Endothelial cell (in vitro differentiated cells): ENCODE measurements around the gene PSTPIP1. TPM values are rescaled to one million over a fixed set of nuclear protein-coding genes. Genes with fewer than 3 reads are reported as not detected.

Experiments
- DNase-seq: peaks from one replicate; pipeline ENCODE4 v3.0.0; 2021; ENCODE audit warnings: low spot score
- H3K27ac Mint-ChIP-seq: one replicate; pipeline ENCODE4 v1.8.0; 2021; ENCODE audit warnings: mixed read lengths, inconsistent platforms; ENCODE audit not compliant: unreplicated experiment
- H3K27me3 Mint-ChIP-seq: one replicate; pipeline ENCODE4 v1.8.0; 2021; ENCODE audit warnings: mild to moderate bottlenecking, moderate library complexity, mixed read lengths, inconsistent platforms; ENCODE audit not compliant: unreplicated experiment
- H3K36me3 Mint-ChIP-seq: one replicate; pipeline ENCODE4 v1.8.0; 2021; ENCODE audit warnings: mild to moderate bottlenecking, low read depth, mixed read lengths, inconsistent platforms; ENCODE audit not compliant: unreplicated experiment
- H3K4me1 Mint-ChIP-seq: one replicate; pipeline ENCODE4 v1.8.0; 2021; ENCODE audit warnings: mild to moderate bottlenecking, mixed read lengths, inconsistent platforms; ENCODE audit not compliant: unreplicated experiment
- H3K4me3 Mint-ChIP-seq: one replicate; pipeline ENCODE4 v1.8.0; 2021; ENCODE audit warnings: mild to moderate bottlenecking, mixed read lengths, inconsistent platforms; ENCODE audit not compliant: unreplicated experiment
- H3K9me3 Mint-ChIP-seq: one replicate; pipeline ENCODE4 v1.8.0; 2021; ENCODE audit warnings: mixed read lengths, inconsistent platforms; ENCODE audit not compliant: unreplicated experiment
- CTCF ChIP-seq: fragments of 200-600 bp; sonication (generic); IDR thresholded peaks from one replicate; pipeline ENCODE4 v1.5.0; 2021; ENCODE audit warnings: antibody characterized with exemption; ENCODE audit not compliant: unreplicated experiment
- total RNA-seq: library from RNA; stranded (reverse); fragmentation: NEBNext Ultra II Directional; extraction: Animal tissue kit (Norgen Biotek cat#: 25700); gene quantifications from one replicate; pipeline ENCODE4 v1.2.1, GENCODE V29; 2021; ENCODE audit not compliant: unreplicated experiment

Gene PSTPIP1
- total RNA-seq, 1 donor from 2014 or later, result not detected

- H3K36me3 Mint-ChIP-seq, result no peaks in the 10 kb centered on the region
- TF ChIP-seq CTCF, result no peak
Measured at GRCh38 chr15:76967067-76967466, 27.9 kb upstream of the PSTPIP1 start.

GRCh38 chr15:76968306-76968705 lies 26.6 kb upstream of the PSTPIP1 start:
- no peak overlapping the region for H3K4me3 Mint-ChIP-seq
- H3K27ac Mint-ChIP-seq, result no peak overlapping the region
- no peak for DNase-seq
- no peaks in the 10 kb centered on the region for H3K36me3 Mint-ChIP-seq
- peaks cover 4% of the 10 kb centered on the region for H3K27me3 Mint-ChIP-seq
- peaks cover 26% of the 10 kb centered on the region for H3K4me1 Mint-ChIP-seq
- TF ChIP-seq CTCF, result no peak
- no peaks in the 10 kb centered on the region for H3K9me3 Mint-ChIP-seq

More at GRCh38 chr15:76967067-76967466, 27.9 kb upstream of the PSTPIP1 start:
- H3K4me1 Mint-ChIP-seq, result peaks cover 26% of the 10 kb centered on the region
- no peak overlapping the region for H3K4me3 Mint-ChIP-seq
- peaks cover 7% of the 10 kb centered on the region for H3K27me3 Mint-ChIP-seq
- no peak overlapping the region for H3K27ac Mint-ChIP-seq
- no peak for DNase-seq
- H3K9me3 Mint-ChIP-seq, result no peaks in the 10 kb centered on the region

GRCh38 chr15:76972389-76973361 lies 22.3 kb upstream of the PSTPIP1 start:
- Mint-ChIP-seq H3K36me3 (no peaks in the 10 kb centered on the region), H3K4me3 (no peak overlapping the region), H3K27me3 (no peaks in the 10 kb centered on the region), H3K27ac (no peak overlapping the region), H3K9me3 (no peaks in the 10 kb centered on the region), H3K4me1 (no peaks in the 10 kb centered on the region)
- no peak for DNase-seq
- TF ChIP-seq CTCF, result no peak

GRCh38 chr15:76973362-76973743 lies 21.6 kb upstream of the PSTPIP1 start:
- no peak overlapping the region for H3K27ac Mint-ChIP-seq
- no peaks in the 10 kb centered on the region for H3K9me3 Mint-ChIP-seq
- H3K4me1 Mint-ChIP-seq, result no peaks in the 10 kb centered on the region
- H3K36me3 Mint-ChIP-seq, result no peaks in the 10 kb centered on the region
- peak; percentile 66 for TF ChIP-seq CTCF
- H3K27me3 Mint-ChIP-seq, result no peaks in the 10 kb centered on the region
- H3K4me3 Mint-ChIP-seq, result no peak overlapping the region
- peak; percentile 74 for DNase-seq

GRCh38 chr15:76973906-76974305 lies 21.0 kb upstream of the PSTPIP1 start:
- no peak for TF ChIP-seq CTCF
- H3K9me3 Mint-ChIP-seq, result no peaks in the 10 kb centered on the region
- no peak overlapping the region for H3K27ac Mint-ChIP-seq
- no peaks in the 10 kb centered on the region for H3K36me3 Mint-ChIP-seq
- no peak for DNase-seq
- no peaks in the 10 kb centered on the region for H3K4me1 Mint-ChIP-seq
- no peak overlapping the region for H3K4me3 Mint-ChIP-seq
- no peaks in the 10 kb centered on the region for H3K27me3 Mint-ChIP-seq
